IMR-90 (cell line): Measurements from ENCODE around the gene OOSP3. TPM values are rescaled to one million over a fixed set of nuclear protein-coding genes. Genes with fewer than 3 reads are reported as not detected.

ENCODE experiments used
- ATAC-seq: fragments of 200-7000 bp; cut with Tn5 transposase; 2 replicates; pipeline ENCODE4 v1.9.1; 2020; ENCODE audit warnings: low read depth, mild to moderate bottlenecking, moderate library complexity
- BruUV-seq: library from RNA; stranded (reverse); fragments of 400-500 nt; replicated peaks from 2 replicates; lab custom pipeline; 2021; lab: Mats Ljungman, UMichigan
- CTCF ChIA-PET: fragments of 300-600 bp; formaldehyde crosslinking; extraction: SDS; loops from one replicate; lab custom pipeline; 2021; ENCODE audit warnings: antibody characterized with exemption; lab: Yijun Ruan, JAX
- POLR2A ChIA-PET: fragments of 300-600 bp; sonication (Branson Sonifier 250); formaldehyde crosslinking; loops from one replicate; lab custom pipeline; 2022; ENCODE audit warnings: antibody characterized with exemption; ENCODE audit not compliant: unreplicated experiment; lab: Charles Lee
- DNase-seq: peaks from one replicate; pipeline ENCODE4 v3.0.0; 2013
- H2AFZ ChIP-seq: replicated peaks from 2 replicates; pipeline ENCODE3; 2013; ENCODE audit warnings: low read length, mild to moderate bottlenecking; ENCODE audit not compliant: poor library complexity
- H2AK5ac ChIP-seq: 2 replicates; pipeline ENCODE4 v1.6.1; 2013; ENCODE audit warnings: low read depth, low read length, inconsistent platforms
- H2AK9ac ChIP-seq: replicated peaks from 2 replicates; pipeline ENCODE3; 2013; ENCODE audit warnings: mild to moderate bottlenecking, low read depth, low read length, moderate library complexity; ENCODE audit not compliant: poor library complexity
- H2BK120ac ChIP-seq: 2 replicates; pipeline ENCODE4 v1.6.1; 2013; ENCODE audit warnings: low read depth, low read length, inconsistent platforms
- H2BK15ac ChIP-seq: 3 replicates; pipeline ENCODE4 v1.6.1; 2013; ENCODE audit warnings: low read depth, low read length, inconsistent platforms
- H2BK20ac ChIP-seq: 2 replicates; pipeline ENCODE4 v1.6.1; 2013; ENCODE audit warnings: low read depth, mild to moderate bottlenecking, inconsistent platforms, low read length, moderate library complexity
- H2BK5ac ChIP-seq: 2 replicates; pipeline ENCODE4 v1.6.1; 2013; ENCODE audit warnings: mild to moderate bottlenecking, low read depth, low read length, inconsistent platforms; ENCODE audit not compliant: poor library complexity, severe bottlenecking
- H3K14ac ChIP-seq: replicated peaks from 2 replicates; pipeline ENCODE4 v1.6.1; 2013; ENCODE audit warnings: low read depth, low read length, inconsistent platforms
- H3K18ac ChIP-seq: 2 replicates; pipeline ENCODE4 v1.6.1; 2013; ENCODE audit warnings: low read depth, low read length, control low read depth
- H3K23ac ChIP-seq: 2 replicates; pipeline ENCODE4 v1.6.1; 2013; ENCODE audit warnings: low read depth, low read length, inconsistent platforms
- H3K27ac ChIP-seq: 2 replicates; pipeline ENCODE4 v1.5.1; 2013; ENCODE audit warnings: mild to moderate bottlenecking, control low read depth, low read length; ENCODE audit not compliant: insufficient read depth
- H3K27me3 ChIP-seq: 2 replicates; pipeline ENCODE4 v1.6.1; 2013; ENCODE audit warnings: low read length; ENCODE audit not compliant: control insufficient read depth, insufficient read depth
- H3K36me3 ChIP-seq: 2 replicates; pipeline ENCODE4 v1.6.1; 2013; ENCODE audit warnings: low read length, mixed read lengths; ENCODE audit not compliant: control insufficient read depth, insufficient read depth
- H3K4ac ChIP-seq: 2 replicates; pipeline ENCODE4 v1.6.1; 2013; ENCODE audit warnings: low read depth, low read length, inconsistent platforms
- H3K4me1 ChIP-seq: 2 replicates; pipeline ENCODE4 v1.6.1; 2013; ENCODE audit warnings: low read length, mixed read lengths; ENCODE audit not compliant: control insufficient read depth, insufficient read depth
- H3K4me2 ChIP-seq: 2 replicates; pipeline ENCODE4 v1.6.1; 2013; ENCODE audit warnings: low read depth, mild to moderate bottlenecking, control low read depth, low read length, moderate library complexity
- H3K4me3 ChIP-seq: 2 replicates; pipeline ENCODE4 v1.5.1; 2013; ENCODE audit warnings: low read depth, mild to moderate bottlenecking, control low read depth, low read length, moderate library complexity; ENCODE audit not compliant: insufficient read depth
- H3K56ac ChIP-seq: 2 replicates; pipeline ENCODE4 v1.6.1; 2013; ENCODE audit warnings: low read length, inconsistent platforms; ENCODE audit not compliant: insufficient read depth; ENCODE audit errors: extremely low read depth
- H3K79me1 ChIP-seq, 2 experiments: 2 replicates each; pipeline ENCODE4 v1.6.1; 2013; ENCODE audit warnings: low read length in 2 of 2, inconsistent platforms in 1 of 2, low read depth in 1 of 2
- H3K9ac ChIP-seq: 2 replicates; pipeline ENCODE4 v1.6.1; 2013; ENCODE audit warnings: low read depth, low read length, control low read depth
- H3K9me1 ChIP-seq: 2 replicates; pipeline ENCODE4 v1.6.1; 2013; ENCODE audit warnings: low read length, inconsistent platforms; ENCODE audit not compliant: insufficient read depth
- H3K9me3 ChIP-seq: 2 replicates; pipeline ENCODE4 v1.6.1; 2013; ENCODE audit warnings: low read length; ENCODE audit not compliant: control insufficient read depth, insufficient read depth
- H4K20me1 ChIP-seq: 2 replicates; pipeline ENCODE4 v1.6.1; 2013; ENCODE audit warnings: low read length, inconsistent platforms; ENCODE audit not compliant: insufficient read depth
- H4K5ac ChIP-seq: 2 replicates; pipeline ENCODE4 v1.6.1; 2013; ENCODE audit warnings: mild to moderate bottlenecking, low read depth, low read length, control low read depth
- H4K8ac ChIP-seq, 2 experiments: 2 replicates each; pipeline ENCODE4 v1.6.1; 2013; ENCODE audit warnings: low read depth in 2 of 2, low read length in 2 of 2, control low read depth in 1 of 2, inconsistent platforms in 1 of 2
- H4K91ac ChIP-seq: 2 replicates; pipeline ENCODE4 v1.6.1; 2013; ENCODE audit warnings: low read depth, low read length, inconsistent platforms; ENCODE audit not compliant: insufficient read depth
- BHLHE40 ChIP-seq: fragments of 150-350 bp; IDR thresholded peaks from 2 replicates; pipeline ENCODE4 v1.6.1; 2016; ENCODE audit warnings: mild to moderate bottlenecking, low read depth, low read length
- WGBS, 2 experiments: methylation state at CpG; one replicate each; pipeline versions ENCODE4 v1.1.5 to v1.1.7; 2013; ENCODE audit warnings: missing lambda C conversion rate in 2 of 2; ENCODE audit not compliant: insufficient read length in 1 of 2; ENCODE audit errors: extremely low coverage in 2 of 2; 5-methylcytosine and 5-hydroxymethylcytosine counted together
- dilution Hi-C: fragments of 300-500 bp; cut with HindIII; formaldehyde crosslinking; loops from one replicate; pipeline ENCODE4 v1.14.3; 2018; ENCODE audit warnings: low sequenced_read_pairs; ENCODE audit not compliant: unreplicated experiment
- in situ Hi-C: fragments of 300-500 bp; cut with MboI; formaldehyde crosslinking; loops from 3 replicates; pipeline ENCODE4 v1.14.3; 2019; ENCODE audit warnings: low sequenced_read_pairs, inconsistent platforms, mixed read lengths
- intact Hi-C: fragments of 100-400 bp; cut with micrococcal nuclease; formaldehyde crosslinking; loops from 2 replicates; pipeline ENCODE4 v1.10.0; 2022
- polyA plus RNA-seq, 3 experiments: library from polyadenylated mRNA; depleted of rRNA; stranded (reverse); fragments of >200 nt; gene quantifications; 2 replicates each; pipeline ENCODE4 v1.2.3, GENCODE V29; 2012; ENCODE audit warnings: low replicate concordance in 1 of 3
- total RNA-seq: library from RNA; depleted of rRNA; stranded (reverse); fragments of >200 nt; gene quantifications from 2 replicates; pipeline ENCODE4 v1.2.3, GENCODE V29; 2012

Gene OOSP3
- total and polyA plus RNA-seq, 2 of the 4 experiments (the other 2 are of a cell fraction), result not detected

DNA sequence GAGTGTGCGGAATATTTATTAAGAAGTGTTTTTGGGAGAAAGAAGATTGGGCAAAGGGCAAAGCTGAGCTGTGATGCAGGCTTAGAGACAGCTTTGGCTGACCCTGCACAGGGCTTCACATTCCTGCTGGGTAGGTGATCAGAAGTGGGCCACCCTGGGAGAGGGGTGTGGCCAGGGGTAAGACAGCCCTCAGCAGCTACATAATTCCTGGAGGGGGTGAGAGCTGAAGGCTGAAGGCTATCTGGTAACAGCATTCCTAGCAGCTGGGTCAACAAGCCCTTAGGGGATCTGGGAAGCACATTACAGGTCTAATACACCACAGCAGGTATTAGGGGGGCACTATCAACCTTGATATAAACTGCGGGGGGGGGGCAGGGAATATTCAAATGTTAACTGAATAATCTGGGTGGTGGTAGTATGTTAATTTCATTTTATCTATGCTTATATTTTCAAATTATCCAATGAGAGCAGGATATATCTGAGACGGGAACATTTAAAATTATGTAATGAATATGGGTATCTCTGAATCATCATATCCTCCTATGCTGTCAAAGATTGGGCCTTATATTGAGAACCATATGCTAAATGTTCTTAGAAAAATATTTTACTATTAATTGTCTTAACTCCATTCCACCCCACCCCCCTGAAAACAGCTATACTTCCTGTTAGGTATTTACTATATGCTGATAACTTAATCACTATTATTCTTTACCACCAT, 65.6 kb downstream of the OOSP3 start:
- ChIA-PET CTCF (no interaction called here), POLR2A (no interaction called here)
- no peak overlapping the region for H2AK9ac ChIP-seq
- H3K27me3 ChIP-seq, result no peaks in the 10 kb centered on the region
- H2BK120ac ChIP-seq, result no peak overlapping the region
- BruUV-seq, result no TSS peak
- no peak overlapping the region for H3K14ac ChIP-seq
- no peak for TF ChIP-seq BHLHE40
- no peaks in the 10 kb centered on the region for H3K4me1 ChIP-seq
- H3K27ac ChIP-seq, result no peak overlapping the region
- H4K20me1 ChIP-seq, result no peaks in the 10 kb centered on the region
- no peak overlapping the region for H3K4me2 ChIP-seq
- H2AFZ ChIP-seq, result no peak overlapping the region
- H3K9me1 ChIP-seq, result no peaks in the 10 kb centered on the region
- no peak overlapping the region for H4K91ac ChIP-seq
- in situ Hi-C loops, result no loop called here
- intact Hi-C loops, result no loop called here
- no peak for DNase-seq
- no peaks in the 10 kb centered on the region for H3K79me1 ChIP-seq
- H3K36me3 ChIP-seq, result no peaks in the 10 kb centered on the region
- H2BK15ac ChIP-seq, result no peak overlapping the region
- H4K5ac ChIP-seq, result no peak overlapping the region
- no peak overlapping the region for H2BK5ac ChIP-seq
- H4K8ac ChIP-seq, result no peak overlapping the region
- no peak overlapping the region for H2BK20ac ChIP-seq
- no peak overlapping the region for H3K4me3 ChIP-seq
- no peak for ATAC-seq
- no peak overlapping the region for H3K56ac ChIP-seq
- 71 to 100% methylated on average over 1 of the region's 3 CpGs for WGBS, 2 experiments
- H3K18ac ChIP-seq, result no peak overlapping the region
- no peak overlapping the region for H3K9ac ChIP-seq
- H3K9me3 ChIP-seq, result peaks cover 3% of the 10 kb centered on the region; the same call in 1 of the 2 replicates
- H2AK5ac ChIP-seq, result no peak overlapping the region
- no peak overlapping the region for H3K4ac ChIP-seq
- dilution Hi-C loops, result no loop called here
- no peak overlapping the region for H3K23ac ChIP-seq
